H1 (cell line): Measurements from ENCODE around the gene ZNF689. TPM values are rescaled to one million over a fixed set of nuclear protein-coding genes. Genes with fewer than 3 reads are reported as not detected.

Source experiments
- CHD1 ChIP-seq: IDR thresholded peaks from 2 replicates; pipeline ENCODE4 v1.6.1; 2012; ENCODE audit warnings: low read depth, low read length, improper control_type of control experiment
- CTBP2 ChIP-seq: IDR thresholded peaks from 2 replicates; pipeline ENCODE4 v1.7.0; 2011; ENCODE audit warnings: borderline replicate concordance, mild to moderate bottlenecking, moderate library complexity, mixed read lengths, low read length; ENCODE audit not compliant: insufficient read depth, insufficient read length
- NRF1 ChIP-seq: IDR thresholded peaks from 2 replicates; pipeline ENCODE4 v1.6.1; 2011; ENCODE audit warnings: mild to moderate bottlenecking, low read depth, low read length, improper control_type of control experiment
- RNF2 ChIP-seq: fragments of 200-900, 300-1000 bp; sonication (generic); IDR thresholded peaks from 2 replicates; pipeline ENCODE4 v1.7.1; 2016; ENCODE audit warnings: borderline replicate concordance, low read depth, mild to moderate bottlenecking, antibody characterized with exemption, low read length; ENCODE audit not compliant: poor library complexity, severe bottlenecking; ENCODE audit errors: missing control alignments
- TBP ChIP-seq: IDR thresholded peaks from 2 replicates; pipeline ENCODE4 v1.6.1; 2011; ENCODE audit warnings: low read depth, low read length, improper control_type of control experiment
- polyA plus RNA-seq, 7 experiments: library from polyadenylated mRNA; depleted of rRNA in 3 of 7; stranded (reverse) in 5 of 7; unstranded in 2 of 7; fragments of >200 nt in 5 of 7; fragments of 200-250 nt in 2 of 7; gene quantifications; 1 replicate in 5 of 7; 2 replicates in 1 of 7; 4 replicates in 1 of 7; pipeline versions ENCODE4 v1.2.1 to v1.2.3, GENCODE V29; 2011 to 2013; ENCODE audit warnings: missing spikeins in 2 of 7, mixed read lengths in 2 of 7
- total RNA-seq: library from RNA; stranded (reverse); fragmentation: NEBNext Ultra II Directional; extraction: Animal tissue kit (Norgen Biotek cat#: 25700); gene quantifications from 2 replicates; pipeline ENCODE4 v1.2.1, GENCODE V29; 2021
- TF ChIP-seq, protein P1 (sequence below): fragments of 300-600 bp; sonication (generic); IDR thresholded peaks from 2 replicates; pipeline ENCODE4 v1.7.1; 2012; ENCODE audit warnings: low read length, moderate library complexity, mild to moderate bottlenecking, inconsistent platforms; ENCODE audit not compliant: insufficient replicate concordance

The ZNF689 gene
- total and polyA plus RNA-seq, 2 of the 8 experiments (the other 6 are each of a cell fraction or from before 2014, with no cell fraction given) = 14.3 to 15.3 TPM

DNA sequence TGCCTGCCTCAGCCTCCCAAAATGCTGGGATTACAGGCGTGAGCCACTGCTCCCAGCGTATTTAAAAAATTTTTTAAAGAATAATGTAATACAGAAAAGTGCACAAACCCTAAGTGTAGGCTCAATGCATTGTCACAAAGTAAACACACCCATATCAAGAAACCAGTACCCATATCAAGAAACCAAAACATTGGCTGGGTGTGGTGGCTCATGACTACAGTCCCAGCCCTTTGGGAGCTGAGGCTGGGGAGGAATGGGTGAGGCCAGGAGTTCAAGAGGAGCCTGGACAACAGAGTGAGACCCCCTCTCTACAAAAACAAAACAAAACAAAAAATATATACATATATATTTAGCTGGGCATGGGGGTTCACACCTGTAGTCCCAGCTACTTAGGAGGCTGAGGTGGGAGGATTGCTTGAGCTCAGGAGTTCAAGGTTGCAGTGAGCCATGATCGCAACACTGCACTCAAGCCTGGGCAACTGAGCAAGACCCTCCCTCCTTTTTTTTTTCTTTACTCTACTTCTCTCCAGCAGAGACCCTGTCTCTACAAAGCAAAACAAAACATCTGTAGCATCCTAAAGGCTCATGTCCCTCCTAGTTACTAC is 31.3 kb upstream of the ZNF689 start (continued):
- TF ChIP-seq, protein P1, sequence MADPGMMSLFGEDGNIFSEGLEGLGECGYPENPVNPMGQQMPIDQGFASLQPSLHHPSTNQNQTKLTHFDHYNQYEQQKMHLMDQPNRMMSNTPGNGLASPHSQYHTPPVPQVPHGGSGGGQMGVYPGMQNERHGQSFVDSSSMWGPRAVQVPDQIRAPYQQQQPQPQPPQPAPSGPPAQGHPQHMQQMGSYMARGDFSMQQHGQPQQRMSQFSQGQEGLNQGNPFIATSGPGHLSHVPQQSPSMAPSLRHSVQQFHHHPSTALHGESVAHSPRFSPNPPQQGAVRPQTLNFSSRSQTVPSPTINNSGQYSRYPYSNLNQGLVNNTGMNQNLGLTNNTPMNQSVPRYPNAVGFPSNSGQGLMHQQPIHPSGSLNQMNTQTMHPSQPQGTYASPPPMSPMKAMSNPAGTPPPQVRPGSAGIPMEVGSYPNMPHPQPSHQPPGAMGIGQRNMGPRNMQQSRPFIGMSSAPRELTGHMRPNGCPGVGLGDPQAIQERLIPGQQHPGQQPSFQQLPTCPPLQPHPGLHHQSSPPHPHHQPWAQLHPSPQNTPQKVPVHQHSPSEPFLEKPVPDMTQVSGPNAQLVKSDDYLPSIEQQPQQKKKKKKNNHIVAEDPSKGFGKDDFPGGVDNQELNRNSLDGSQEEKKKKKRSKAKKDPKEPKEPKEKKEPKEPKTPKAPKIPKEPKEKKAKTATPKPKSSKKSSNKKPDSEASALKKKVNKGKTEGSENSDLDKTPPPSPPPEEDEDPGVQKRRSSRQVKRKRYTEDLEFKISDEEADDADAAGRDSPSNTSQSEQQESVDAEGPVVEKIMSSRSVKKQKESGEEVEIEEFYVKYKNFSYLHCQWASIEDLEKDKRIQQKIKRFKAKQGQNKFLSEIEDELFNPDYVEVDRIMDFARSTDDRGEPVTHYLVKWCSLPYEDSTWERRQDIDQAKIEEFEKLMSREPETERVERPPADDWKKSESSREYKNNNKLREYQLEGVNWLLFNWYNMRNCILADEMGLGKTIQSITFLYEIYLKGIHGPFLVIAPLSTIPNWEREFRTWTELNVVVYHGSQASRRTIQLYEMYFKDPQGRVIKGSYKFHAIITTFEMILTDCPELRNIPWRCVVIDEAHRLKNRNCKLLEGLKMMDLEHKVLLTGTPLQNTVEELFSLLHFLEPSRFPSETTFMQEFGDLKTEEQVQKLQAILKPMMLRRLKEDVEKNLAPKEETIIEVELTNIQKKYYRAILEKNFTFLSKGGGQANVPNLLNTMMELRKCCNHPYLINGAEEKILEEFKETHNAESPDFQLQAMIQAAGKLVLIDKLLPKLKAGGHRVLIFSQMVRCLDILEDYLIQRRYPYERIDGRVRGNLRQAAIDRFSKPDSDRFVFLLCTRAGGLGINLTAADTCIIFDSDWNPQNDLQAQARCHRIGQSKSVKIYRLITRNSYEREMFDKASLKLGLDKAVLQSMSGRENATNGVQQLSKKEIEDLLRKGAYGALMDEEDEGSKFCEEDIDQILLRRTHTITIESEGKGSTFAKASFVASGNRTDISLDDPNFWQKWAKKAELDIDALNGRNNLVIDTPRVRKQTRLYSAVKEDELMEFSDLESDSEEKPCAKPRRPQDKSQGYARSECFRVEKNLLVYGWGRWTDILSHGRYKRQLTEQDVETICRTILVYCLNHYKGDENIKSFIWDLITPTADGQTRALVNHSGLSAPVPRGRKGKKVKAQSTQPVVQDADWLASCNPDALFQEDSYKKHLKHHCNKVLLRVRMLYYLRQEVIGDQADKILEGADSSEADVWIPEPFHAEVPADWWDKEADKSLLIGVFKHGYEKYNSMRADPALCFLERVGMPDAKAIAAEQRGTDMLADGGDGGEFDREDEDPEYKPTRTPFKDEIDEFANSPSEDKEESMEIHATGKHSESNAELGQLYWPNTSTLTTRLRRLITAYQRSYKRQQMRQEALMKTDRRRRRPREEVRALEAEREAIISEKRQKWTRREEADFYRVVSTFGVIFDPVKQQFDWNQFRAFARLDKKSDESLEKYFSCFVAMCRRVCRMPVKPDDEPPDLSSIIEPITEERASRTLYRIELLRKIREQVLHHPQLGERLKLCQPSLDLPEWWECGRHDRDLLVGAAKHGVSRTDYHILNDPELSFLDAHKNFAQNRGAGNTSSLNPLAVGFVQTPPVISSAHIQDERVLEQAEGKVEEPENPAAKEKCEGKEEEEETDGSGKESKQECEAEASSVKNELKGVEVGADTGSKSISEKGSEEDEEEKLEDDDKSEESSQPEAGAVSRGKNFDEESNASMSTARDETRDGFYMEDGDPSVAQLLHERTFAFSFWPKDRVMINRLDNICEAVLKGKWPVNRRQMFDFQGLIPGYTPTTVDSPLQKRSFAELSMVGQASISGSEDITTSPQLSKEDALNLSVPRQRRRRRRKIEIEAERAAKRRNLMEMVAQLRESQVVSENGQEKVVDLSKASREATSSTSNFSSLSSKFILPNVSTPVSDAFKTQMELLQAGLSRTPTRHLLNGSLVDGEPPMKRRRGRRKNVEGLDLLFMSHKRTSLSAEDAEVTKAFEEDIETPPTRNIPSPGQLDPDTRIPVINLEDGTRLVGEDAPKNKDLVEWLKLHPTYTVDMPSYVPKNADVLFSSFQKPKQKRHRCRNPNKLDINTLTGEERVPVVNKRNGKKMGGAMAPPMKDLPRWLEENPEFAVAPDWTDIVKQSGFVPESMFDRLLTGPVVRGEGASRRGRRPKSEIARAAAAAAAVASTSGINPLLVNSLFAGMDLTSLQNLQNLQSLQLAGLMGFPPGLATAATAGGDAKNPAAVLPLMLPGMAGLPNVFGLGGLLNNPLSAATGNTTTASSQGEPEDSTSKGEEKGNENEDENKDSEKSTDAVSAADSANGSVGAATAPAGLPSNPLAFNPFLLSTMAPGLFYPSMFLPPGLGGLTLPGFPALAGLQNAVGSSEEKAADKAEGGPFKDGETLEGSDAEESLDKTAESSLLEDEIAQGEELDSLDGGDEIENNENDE = no peak
- TF ChIP-seq RNF2 (no peak), NRF1 (no peak), CHD1 (no peak), TBP (no peak), CTBP2 (no peak)
